HepG2 (cell line): ENCODE results near the gene CPT1A. TPM values are rescaled to one million over a fixed set of nuclear protein-coding genes. Genes with fewer than 3 reads are reported as not detected.

ENCODE experiments used
- ATAC-seq: fragments of 200-7000 bp; cut with Tn5 transposase; 3 replicates; pipeline ENCODE4 v1.9.1; 2020; ENCODE audit warnings: mild to moderate bottlenecking, moderate library complexity
- BruUV-seq: library from RNA; stranded (reverse); fragments of 400-500 nt; replicated peaks from 2 replicates; lab custom pipeline; 2021; lab: Mats Ljungman, UMichigan
- CTCF ChIA-PET: fragments of 300-600 bp; formaldehyde crosslinking; extraction: SDS; loops from one replicate; lab custom pipeline; 2021; ENCODE audit warnings: low total read pairs, inconsistent platforms, low intra/inter-chr PET ratio; lab: Yijun Ruan, JAX
- POLR2A ChIA-PET: fragments of 350-600 bp; sonication (Branson Sonifier 250); formaldehyde crosslinking; loops from one replicate; lab custom pipeline; 2020; ENCODE audit warnings: antibody characterized with exemption, inconsistent platforms; lab: Yijun Ruan, JAX
- DNase-seq: peaks from one replicate; pipeline ENCODE4 v3.0.0-alpha.2; 2015; ENCODE audit warnings: low spot score
- FAIRE-seq: peaks from 3 replicates; lab custom pipeline; 2011; peaks lifted over from hg19 to GRCh38; lab: Jason Lieb, UNC
- H2AFZ ChIP-seq: one replicate; pipeline ENCODE4 v1.6.1; 2011; ENCODE audit warnings: low read length, inconsistent platforms
- H3K27ac ChIP-seq: fragments of 300-600 bp; 3 replicates; pipeline ENCODE4 v1.8.0; 2011; ENCODE audit warnings: mixed run types, mild to moderate bottlenecking, mixed read lengths, low read length, inconsistent platforms; ENCODE audit not compliant: insufficient read depth; ENCODE audit errors: extremely low read length
- H3K27me3 ChIP-seq, 2 experiments: fragments of 200-600 bp in 1 of 2; 2 replicates in 1 of 2; 3 replicates in 1 of 2; pipeline versions ENCODE4 v1.6.0 to v1.8.0; 2011; ENCODE audit warnings: low read length in 2 of 2, mild to moderate bottlenecking in 2 of 2, moderate library complexity in 2 of 2, inconsistent platforms in 1 of 2; ENCODE audit not compliant: insufficient read depth in 2 of 2, control insufficient read depth in 1 of 2
- H3K36me3 ChIP-seq, 2 experiments: fragments of 200-600 bp in 1 of 2; replicated peaks in 1 of 2; 2 replicates in 1 of 2; 3 replicates in 1 of 2; pipeline versions ENCODE4 v1.5.1 to v1.8.0; 2011; ENCODE audit warnings: low read length in 2 of 2, inconsistent platforms in 1 of 2; ENCODE audit not compliant: insufficient read depth in 2 of 2, control insufficient read depth in 1 of 2
- H3K4me1 ChIP-seq: 2 replicates; pipeline ENCODE4 v1.5.1; 2012; ENCODE audit warnings: low read length, inconsistent platforms; ENCODE audit not compliant: insufficient read depth
- H3K4me2 ChIP-seq: 2 replicates; pipeline ENCODE4 v1.6.0; 2011; ENCODE audit warnings: low read depth, low read length, inconsistent platforms
- H3K4me3 ChIP-seq, 3 experiments: fragments of 200-600 bp in 1 of 3; sonication (generic), shearing (Covaris generic) in 1 of 3; replicated peaks in 1 of 3; 2 replicates each; pipeline ENCODE4 v1.5.1; 2011 to 2016; ENCODE audit warnings: low read length in 3 of 3, inconsistent platforms in 2 of 3, low read depth in 2 of 3, mild to moderate bottlenecking in 2 of 3, control low read depth in 1 of 3, mixed read lengths in 1 of 3; ENCODE audit not compliant: insufficient read depth in 1 of 3
- H3K79me2 ChIP-seq: one replicate; pipeline ENCODE4 v1.6.1; 2011; ENCODE audit warnings: low read length, inconsistent platforms; ENCODE audit not compliant: insufficient read depth
- H3K9ac ChIP-seq: 2 replicates; pipeline ENCODE4 v1.6.0; 2011; ENCODE audit warnings: mild to moderate bottlenecking, low read depth, low read length, inconsistent platforms; ENCODE audit not compliant: insufficient read depth
- H3K9me3 ChIP-seq: 2 replicates; pipeline ENCODE4 v1.5.1; 2012; ENCODE audit warnings: mild to moderate bottlenecking, low read length
- H4K20me1 ChIP-seq: 2 replicates; pipeline ENCODE4 v1.6.0; 2011; ENCODE audit warnings: inconsistent platforms, mild to moderate bottlenecking, low read length, moderate library complexity; ENCODE audit not compliant: insufficient read depth
- ATRX ChIP-seq: sonication (generic); formaldehyde crosslinking; IDR thresholded peaks from 2 replicates; pipeline ENCODE4 v1.4.0; 2020; ENCODE audit warnings: missing genetic modification reagents, borderline replicate concordance
- EEA1 ChIP-seq: sonication (generic); formaldehyde crosslinking; IDR thresholded peaks from 2 replicates; pipeline ENCODE4 v1.5.1; 2020; ENCODE audit warnings: mild to moderate bottlenecking, missing genetic modification reagents, borderline replicate concordance
- KAT8 ChIP-seq: IDR thresholded peaks from 2 replicates; pipeline ENCODE4 v1.6.1; 2016; ENCODE audit warnings: missing genetic modification reagents, missing compliant biosample characterization
- KLF13 ChIP-seq: sonication (generic); formaldehyde crosslinking; IDR thresholded peaks from 2 replicates; pipeline ENCODE4 v1.4.0; 2020; ENCODE audit warnings: mild to moderate bottlenecking, missing genetic modification reagents
- NFKB2 ChIP-seq: sonication (generic); formaldehyde crosslinking; IDR thresholded peaks from 2 replicates; pipeline ENCODE4 v1.4.0; 2020; ENCODE audit warnings: missing genetic modification reagents, borderline replicate concordance
- PHF5A ChIP-seq: IDR thresholded peaks from one replicate; pipeline ENCODE4 v1.6.1; 2018; ENCODE audit warnings: low read depth, missing genetic modification reagents; ENCODE audit not compliant: unreplicated experiment
- RFXANK ChIP-seq: IDR thresholded peaks from 2 replicates; pipeline ENCODE4 v1.6.1; 2016
- ZFY ChIP-seq: sonication (generic); formaldehyde crosslinking; IDR thresholded peaks from 2 replicates; pipeline ENCODE4 v1.4.0; 2020; ENCODE audit warnings: missing genetic modification reagents
- ZNF263 ChIP-seq: sonication (generic); formaldehyde crosslinking; IDR thresholded peaks from 2 replicates; pipeline ENCODE4 v1.4.0; 2020; ENCODE audit warnings: missing genetic modification reagents
- ZNF670 ChIP-seq: sonication (generic); formaldehyde crosslinking; IDR thresholded peaks from 2 replicates; pipeline ENCODE4 v1.8.0; 2022; ENCODE audit warnings: mild to moderate bottlenecking, missing genetic modification reagents, borderline replicate concordance
- ZNF782 ChIP-seq: sonication (generic); formaldehyde crosslinking; IDR thresholded peaks from 2 replicates; pipeline ENCODE4 v1.4.0; 2020; ENCODE audit warnings: missing genetic modification reagents, mild to moderate bottlenecking, borderline replicate concordance
- ZSCAN30 ChIP-seq: sonication (generic); formaldehyde crosslinking; IDR thresholded peaks from 2 replicates; pipeline ENCODE4 v1.5.0; 2020; ENCODE audit warnings: mild to moderate bottlenecking, missing genetic modification reagents
- WGBS: methylation state at CpG from one replicate; pipeline ENCODE4 v1.1.6; 2017; ENCODE audit warnings: low lambda C conversion rate; 5-methylcytosine and 5-hydroxymethylcytosine counted together
- in situ Hi-C: cut with HindIII; loops from 2 replicates; pipeline ENCODE4 v1.10.0; 2017; ENCODE audit warnings: low pct_unique_long_range_greater_than_20kb; ENCODE audit not compliant: extremely low pct_ligation_motif_present
- intact Hi-C: fragments of 100-400 bp; cut with micrococcal nuclease; formaldehyde crosslinking; loops from one replicate; pipeline ENCODE4 v1.10.0; 2022; ENCODE audit not compliant: unreplicated experiment
- polyA plus RNA-seq, 8 experiments: library from polyadenylated mRNA; depleted of rRNA in 3 of 8; stranded (reverse) in 7 of 8; unstranded in 1 of 8; fragments of >200 nt; fragmentation: Illumina TruSeq in 4 of 8; extraction: Trizol in 4 of 8; gene quantifications; 2 replicates each; pipeline versions ENCODE4 v1.2.1 to v1.2.3, GENCODE V29; 2011 to 2016; ENCODE audit warnings: low read depth in 4 of 8, missing spikeins in 1 of 8, mixed read lengths in 1 of 8; ENCODE audit not compliant: insufficient read depth in 1 of 8
- total RNA-seq, 5 experiments: library from RNA; depleted of rRNA; stranded (reverse); fragments of >200 nt; fragmentation: Illumina TruSeq; extraction: Trizol; gene quantifications; 2 replicates each; pipeline ENCODE4 v1.2.3, GENCODE V29; 2016; ENCODE audit warnings: low read depth in 1 of 5
- TF ChIP-seq, protein P1 (sequence below): IDR thresholded peaks from 2 replicates; pipeline ENCODE4 v1.6.1; 2016; ENCODE audit warnings: missing compliant biosample characterization, missing genetic modification reagents, borderline replicate concordance
- TF ChIP-seq, protein P2 (sequence below): sonication (generic); formaldehyde crosslinking; IDR thresholded peaks from 2 replicates; pipeline ENCODE4 v1.5.1; 2020; ENCODE audit warnings: mild to moderate bottlenecking, missing genetic modification reagents, moderate library complexity
- TF ChIP-seq, protein P3 (sequence below): sonication (generic); formaldehyde crosslinking; IDR thresholded peaks from 2 replicates; pipeline ENCODE4 v1.5.0; 2020; ENCODE audit warnings: mild to moderate bottlenecking, missing genetic modification reagents

CPT1A gene
- total and polyA plus RNA-seq, 2 of the 13 experiments (the other 11 are each of a cell fraction or from before 2014, with no cell fraction given) = 7.0 to 7.1 TPM

DNA sequence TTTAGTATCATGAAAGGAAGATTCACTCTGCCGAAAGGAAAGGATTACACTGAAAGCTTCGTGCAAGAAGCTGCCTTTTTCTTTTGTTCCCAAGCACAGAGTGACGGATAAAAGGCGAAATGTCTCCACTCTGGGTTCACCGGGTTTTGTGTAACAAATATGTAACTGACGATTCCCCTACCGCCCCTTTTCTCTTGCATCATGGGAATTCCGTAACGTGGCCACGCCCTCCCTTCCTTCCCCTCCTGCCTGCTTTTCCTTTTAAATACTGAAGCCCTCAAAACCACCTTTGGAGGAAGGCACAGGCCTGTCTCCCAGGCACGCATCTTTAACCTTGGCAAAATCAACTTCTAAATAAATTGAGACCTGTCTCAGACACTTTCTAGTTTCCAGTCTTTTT lies 74.0 kb downstream of the CPT1A start:
- FAIRE-seq (no peak), ATAC-seq (no peak), DNase-seq (no peak)
- WGBS = 94% methylated on average over 11 of the region's 11 CpGs
- H3K36me3 ChIP-seq = 0 out of 5 replicates have a peak, but pooled peaks cover 1 to 2% of the 10 kb centered on the region in 2 experiments
- ChIA-PET CTCF (no interaction called here), POLR2A (no interaction called here)
- no peak for TF ChIP-seq KLF13
- no peak for TF ChIP-seq ZFY (CRISPR knock-in tag)
- TF ChIP-seq ATRX = no peak
- no peak for TF ChIP-seq ZSCAN30 (CRISPR knock-in tag)
- TF ChIP-seq, protein P1, sequence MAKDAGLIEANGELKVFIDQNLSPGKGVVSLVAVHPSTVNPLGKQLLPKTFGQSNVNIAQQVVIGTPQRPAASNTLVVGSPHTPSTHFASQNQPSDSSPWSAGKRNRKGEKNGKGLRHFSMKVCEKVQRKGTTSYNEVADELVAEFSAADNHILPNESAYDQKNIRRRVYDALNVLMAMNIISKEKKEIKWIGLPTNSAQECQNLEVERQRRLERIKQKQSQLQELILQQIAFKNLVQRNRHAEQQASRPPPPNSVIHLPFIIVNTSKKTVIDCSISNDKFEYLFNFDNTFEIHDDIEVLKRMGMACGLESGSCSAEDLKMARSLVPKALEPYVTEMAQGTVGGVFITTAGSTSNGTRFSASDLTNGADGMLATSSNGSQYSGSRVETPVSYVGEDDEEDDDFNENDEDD (CRISPR knock-in tag) = no peak
- H3K79me2 ChIP-seq = no peaks in the 10 kb centered on the region
- H3K4me2 ChIP-seq = no peak overlapping the region
- H3K9me3 ChIP-seq = no peaks in the 10 kb centered on the region
- no peaks in the 10 kb centered on the region for H3K27me3 ChIP-seq
- no peak overlapping the region for H3K27ac ChIP-seq
- no peaks in the 10 kb centered on the region for H3K4me1 ChIP-seq
- H3K9ac ChIP-seq = no peak overlapping the region
- in situ Hi-C loops (no loop called here), intact Hi-C loops (no loop called here)
- H2AFZ ChIP-seq = no peak overlapping the region
- H4K20me1 ChIP-seq = no peaks in the 10 kb centered on the region
- H3K4me3 ChIP-seq = no peak overlapping the region
- BruUV-seq = no TSS peak

DNA sequence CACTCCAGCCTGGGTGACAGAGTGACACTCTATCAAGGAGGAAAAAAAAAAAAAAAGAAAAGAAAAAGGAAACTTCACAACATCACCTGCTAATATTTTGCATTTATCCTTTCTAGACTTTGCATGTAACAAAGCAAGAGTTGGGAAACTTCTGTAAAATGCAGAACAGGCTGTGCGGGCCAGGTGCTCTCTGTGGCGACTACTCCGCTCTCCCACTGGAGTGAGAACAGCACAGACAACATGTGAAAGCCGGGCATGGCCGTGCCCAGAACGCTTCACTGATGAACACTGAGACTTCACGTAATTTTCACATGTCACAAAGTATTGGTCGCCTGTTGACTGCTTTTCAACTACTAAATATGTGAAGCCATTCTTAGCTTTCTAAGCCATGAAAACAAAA lies 74.9 kb downstream of the CPT1A start:
- intact Hi-C loops (no loop called here), in situ Hi-C loops (no loop called here)
- FAIRE-seq (no peak), DNase-seq (no peak), ATAC-seq (no peak)
- no peaks in the 10 kb centered on the region for H3K79me2 ChIP-seq
- WGBS = 90% methylated on average over 8 of the region's 8 CpGs
- no TSS peak for BruUV-seq
- H3K27ac ChIP-seq = no peak overlapping the region
- H2AFZ ChIP-seq = no peak overlapping the region
- POLR2A ChIA-PET = no interaction called here
- H3K9me3 ChIP-seq = no peaks in the 10 kb centered on the region
- CTCF ChIA-PET = no interaction called here
- no peaks in the 10 kb centered on the region for H4K20me1 ChIP-seq
- H3K36me3 ChIP-seq = 0 out of 5 replicates have a peak, but pooled peaks cover 0 to 1% of the 10 kb centered on the region in 2 experiments
- no peak overlapping the region for H3K9ac ChIP-seq
- H3K4me3 ChIP-seq = no peak overlapping the region
- no peak overlapping the region for H3K4me2 ChIP-seq
- no peaks in the 10 kb centered on the region for H3K4me1 ChIP-seq
- H3K27me3 ChIP-seq = no peaks in the 10 kb centered on the region
- TF ChIP-seq NFKB2 (CRISPR knock-in tag) = no peak
- TF ChIP-seq ZNF263 = no peak
- TF ChIP-seq ZNF782 (CRISPR knock-in tag) = no peak
- no peak for TF ChIP-seq ATRX
- no peak for TF ChIP-seq RFXANK
- TF ChIP-seq, protein P2, sequence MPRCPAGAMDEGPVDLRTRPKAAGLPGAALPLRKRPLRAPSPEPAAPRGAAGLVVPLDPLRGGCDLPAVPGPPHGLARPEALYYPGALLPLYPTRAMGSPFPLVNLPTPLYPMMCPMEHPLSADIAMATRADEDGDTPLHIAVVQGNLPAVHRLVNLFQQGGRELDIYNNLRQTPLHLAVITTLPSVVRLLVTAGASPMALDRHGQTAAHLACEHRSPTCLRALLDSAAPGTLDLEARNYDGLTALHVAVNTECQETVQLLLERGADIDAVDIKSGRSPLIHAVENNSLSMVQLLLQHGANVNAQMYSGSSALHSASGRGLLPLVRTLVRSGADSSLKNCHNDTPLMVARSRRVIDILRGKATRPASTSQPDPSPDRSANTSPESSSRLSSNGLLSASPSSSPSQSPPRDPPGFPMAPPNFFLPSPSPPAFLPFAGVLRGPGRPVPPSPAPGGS (CRISPR knock-in tag) = no peak
- no peak for TF ChIP-seq KAT8 (CRISPR knock-in tag)
- TF ChIP-seq ZNF670 = no peak
- TF ChIP-seq EEA1 = no peak
- TF ChIP-seq, protein P3, sequence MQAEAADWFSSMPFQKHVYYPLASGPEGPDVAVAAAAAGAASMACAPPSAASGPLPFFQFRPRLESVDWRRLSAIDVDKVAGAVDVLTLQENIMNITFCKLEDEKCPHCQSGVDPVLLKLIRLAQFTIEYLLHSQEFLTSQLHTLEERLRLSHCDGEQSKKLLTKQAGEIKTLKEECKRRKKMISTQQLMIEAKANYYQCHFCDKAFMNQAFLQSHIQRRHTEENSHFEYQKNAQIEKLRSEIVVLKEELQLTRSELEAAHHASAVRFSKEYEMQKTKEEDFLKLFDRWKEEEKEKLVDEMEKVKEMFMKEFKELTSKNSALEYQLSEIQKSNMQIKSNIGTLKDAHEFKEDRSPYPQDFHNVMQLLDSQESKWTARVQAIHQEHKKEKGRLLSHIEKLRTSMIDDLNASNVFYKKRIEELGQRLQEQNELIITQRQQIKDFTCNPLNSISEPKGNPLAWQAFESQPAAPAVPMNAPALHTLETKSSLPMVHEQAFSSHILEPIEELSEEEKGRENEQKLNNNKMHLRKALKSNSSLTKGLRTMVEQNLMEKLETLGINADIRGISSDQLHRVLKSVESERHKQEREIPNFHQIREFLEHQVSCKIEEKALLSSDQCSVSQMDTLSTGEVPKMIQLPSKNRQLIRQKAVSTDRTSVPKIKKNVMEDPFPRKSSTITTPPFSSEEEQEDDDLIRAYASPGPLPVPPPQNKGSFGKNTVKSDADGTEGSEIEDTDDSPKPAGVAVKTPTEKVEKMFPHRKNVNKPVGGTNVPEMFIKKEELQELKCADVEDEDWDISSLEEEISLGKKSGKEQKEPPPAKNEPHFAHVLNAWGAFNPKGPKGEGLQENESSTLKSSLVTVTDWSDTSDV (CRISPR knock-in tag) = no peak
- TF ChIP-seq PHF5A (CRISPR knock-in tag) = no peak
